ENCODE data around the gene KDM4C.

DNA sequence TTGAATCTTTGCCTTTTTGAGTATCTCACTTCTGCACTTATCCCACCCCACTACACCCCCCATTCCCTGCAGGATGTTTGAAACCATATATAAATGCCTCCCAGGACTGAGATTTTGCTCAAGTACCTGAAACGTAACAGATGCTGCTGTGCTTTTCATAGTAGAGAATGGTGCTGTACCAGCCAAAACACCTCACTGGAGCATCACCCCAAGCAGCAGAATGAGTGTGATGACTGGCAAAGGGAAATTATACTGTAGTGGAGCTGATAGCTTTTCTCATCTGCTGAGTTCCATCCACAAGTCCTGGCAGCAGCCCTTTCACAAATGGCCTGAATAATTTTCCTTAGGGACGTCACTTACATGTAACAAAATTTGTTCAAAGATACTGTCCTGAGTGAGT is 246.1 kb downstream of the KDM4C start:
- TF ChIP-seq TAF1 (IDR thresholded peaks at IDR 0.05; ENCODE audit: borderline replicate concordance, low read depth, low read length) (no peak), POLR2A (IDR thresholded peaks at IDR 0.05; ENCODE audit: low read depth, low read length) (no peak), POLR2AphosphoS5 (IDR thresholded peaks at IDR 0.05; ENCODE audit: low read depth, low read length) (no peak)
